ENCODE measurements around the gene PDGFRA.
"Not testable (repeated sequence)": the region's sequence is repeated elsewhere in the genome, so short reads cannot be mapped to it uniquely, and the experiment has no call there.

Gene PDGFRA

DNA sequence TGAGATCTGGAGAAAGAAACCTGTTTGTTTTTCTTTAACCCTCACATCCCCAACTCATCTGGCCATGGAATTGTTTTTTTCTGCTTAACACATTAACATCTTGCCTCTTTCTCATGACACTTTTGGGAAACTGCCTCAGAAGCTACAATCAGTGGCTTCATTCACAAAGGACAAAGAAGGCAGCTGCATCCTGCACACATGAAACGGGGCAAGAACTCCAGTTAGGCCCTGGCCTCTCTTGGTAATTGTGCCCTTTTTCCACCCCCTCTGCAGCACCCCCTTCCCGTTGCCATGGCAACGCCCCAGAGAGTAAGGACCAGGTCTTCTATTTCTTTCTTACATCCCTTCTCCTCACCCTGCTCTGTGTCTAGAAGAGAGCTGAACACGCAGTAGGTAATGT lies 103.4 kb downstream of the PDGFRA start:
- no peak for DNase-seq (ENCODE audit: low read depth)
- H3K4me3 ChIP-seq (ENCODE audit: low read length) = no peak overlapping the region
- TF ChIP-seq, protein P1, sequence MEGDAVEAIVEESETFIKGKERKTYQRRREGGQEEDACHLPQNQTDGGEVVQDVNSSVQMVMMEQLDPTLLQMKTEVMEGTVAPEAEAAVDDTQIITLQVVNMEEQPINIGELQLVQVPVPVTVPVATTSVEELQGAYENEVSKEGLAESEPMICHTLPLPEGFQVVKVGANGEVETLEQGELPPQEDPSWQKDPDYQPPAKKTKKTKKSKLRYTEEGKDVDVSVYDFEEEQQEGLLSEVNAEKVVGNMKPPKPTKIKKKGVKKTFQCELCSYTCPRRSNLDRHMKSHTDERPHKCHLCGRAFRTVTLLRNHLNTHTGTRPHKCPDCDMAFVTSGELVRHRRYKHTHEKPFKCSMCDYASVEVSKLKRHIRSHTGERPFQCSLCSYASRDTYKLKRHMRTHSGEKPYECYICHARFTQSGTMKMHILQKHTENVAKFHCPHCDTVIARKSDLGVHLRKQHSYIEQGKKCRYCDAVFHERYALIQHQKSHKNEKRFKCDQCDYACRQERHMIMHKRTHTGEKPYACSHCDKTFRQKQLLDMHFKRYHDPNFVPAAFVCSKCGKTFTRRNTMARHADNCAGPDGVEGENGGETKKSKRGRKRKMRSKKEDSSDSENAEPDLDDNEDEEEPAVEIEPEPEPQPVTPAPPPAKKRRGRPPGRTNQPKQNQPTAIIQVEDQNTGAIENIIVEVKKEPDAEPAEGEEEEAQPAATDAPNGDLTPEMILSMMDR (conservative IDR thresholded peaks at IDR 0.05; ENCODE audit: low read depth, low read length) = no peak

DNA sequence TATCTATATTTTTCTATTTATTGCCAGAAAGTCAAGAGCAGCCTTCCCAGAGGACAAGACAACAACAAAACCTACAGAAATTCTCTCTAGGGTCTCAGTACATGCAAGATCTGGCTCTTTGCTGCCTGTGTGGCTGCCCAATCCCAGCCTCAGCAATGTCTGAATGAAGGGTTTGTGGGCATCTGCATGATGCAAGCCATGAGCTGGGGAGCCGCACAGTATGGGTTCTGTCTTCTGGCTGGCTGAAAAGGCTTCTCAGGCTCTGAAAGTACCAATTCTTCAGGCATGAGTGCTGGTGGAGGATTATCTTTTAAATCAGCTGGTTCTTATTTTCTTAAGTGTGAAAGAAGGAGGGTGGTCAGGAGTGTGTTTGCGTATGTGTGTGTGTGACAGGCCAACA lies 104.6 kb downstream of the PDGFRA start:
- TF ChIP-seq, protein P1 (conservative IDR thresholded peaks at IDR 0.05; ENCODE audit: low read depth, low read length) = no peak
- no peak overlapping the region for H3K4me3 ChIP-seq (ENCODE audit: low read length)
- DNase-seq (ENCODE audit: low read depth) = no peak

DNA sequence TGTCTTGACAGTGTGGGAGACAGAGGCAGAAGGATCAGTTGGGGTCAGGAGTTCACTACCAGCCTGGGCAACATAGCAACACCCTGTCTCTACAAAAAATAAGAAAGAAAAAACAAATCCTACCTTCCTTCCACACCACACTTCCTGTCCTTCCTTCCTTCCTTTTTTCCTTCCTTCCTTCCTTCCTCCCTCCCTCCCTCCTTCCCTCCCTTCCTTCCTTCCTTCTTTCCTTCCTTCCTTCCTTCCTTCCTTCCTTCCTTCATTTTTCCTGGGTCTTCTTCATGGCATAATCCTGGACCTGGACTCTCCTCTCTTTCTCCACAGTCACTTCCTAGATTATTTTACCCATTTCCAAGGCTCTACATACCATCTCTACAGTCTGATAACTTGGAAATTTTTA lies 105.7 kb downstream of the PDGFRA start:
- not testable (repeated sequence) for DNase-seq (ENCODE audit: low read depth); H3K4me3 ChIP-seq (ENCODE audit: low read length)

DNA sequence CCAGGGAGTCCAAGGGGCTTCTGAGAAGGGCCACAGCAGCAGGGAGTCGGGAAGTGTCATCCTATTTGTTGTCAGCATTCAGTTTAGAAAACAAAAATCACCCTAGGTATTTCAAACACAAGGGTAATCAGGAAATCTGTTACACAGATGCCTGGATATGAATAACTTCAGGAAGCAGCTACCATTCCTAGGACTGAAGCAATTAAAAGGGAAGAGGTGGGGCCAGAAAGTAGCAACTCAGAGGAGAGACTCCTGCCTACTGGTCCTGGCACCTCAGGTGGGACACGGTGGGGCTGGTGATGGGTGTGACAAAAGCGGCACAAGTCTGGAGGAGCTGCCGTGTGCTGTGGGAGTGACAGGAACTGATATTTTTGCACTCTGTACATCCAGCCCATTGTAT lies 107.9 kb downstream of the PDGFRA start:
- TF ChIP-seq, protein P1 (conservative IDR thresholded peaks at IDR 0.05; ENCODE audit: low read depth, low read length) = no peak
- H3K4me3 ChIP-seq (ENCODE audit: low read length) = no peak overlapping the region
- DNase-seq (ENCODE audit: low read depth) = no peak

DNA sequence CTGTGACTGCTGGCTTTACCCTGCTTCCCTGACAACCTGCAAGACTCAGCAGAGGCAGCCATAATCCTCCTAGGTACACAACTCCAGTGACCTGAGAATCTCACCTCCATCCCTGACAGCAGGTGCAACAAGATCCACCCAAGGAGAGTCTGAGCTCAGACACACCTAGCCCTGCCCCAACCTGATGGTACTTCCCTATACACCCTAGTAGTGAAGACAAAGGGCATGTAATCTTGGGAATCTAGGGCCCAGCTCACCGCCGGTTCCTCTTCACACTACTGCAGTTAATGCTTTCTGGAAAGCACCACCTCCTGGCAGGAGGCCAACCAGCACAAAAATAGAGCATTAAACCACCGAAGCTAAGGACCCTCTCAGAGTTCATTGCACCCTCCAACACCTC lies 113.0 kb downstream of the PDGFRA start:
- not testable (repeated sequence) for H3K4me3 ChIP-seq (ENCODE audit: low read length); DNase-seq (ENCODE audit: low read depth)

All from retinal pigment epithelial cell (primary cell).